GM23338 (cell line): ENCODE measurements around the gene FUZ. TPM values are rescaled to one million over a fixed set of nuclear protein-coding genes. Genes with fewer than 3 reads are reported as not detected.

ENCODE experiments used
- ATAC-seq: fragments of 200-7000 bp; cut with Tn5 transposase; 3 replicates; pipeline ENCODE4 v1.9.1; 2020
- DNase-seq: peaks from one replicate; pipeline ENCODE4 v3.0.0-alpha.2; 2015; ENCODE audit warnings: low spot score
- H2AFZ ChIP-seq: fragments of 200-600 bp; sonication (generic); 2 replicates; pipeline ENCODE4 v1.8.0; 2016; ENCODE audit warnings: antibody characterized with exemption, mild to moderate bottlenecking, moderate library complexity
- H3F3A ChIP-seq: fragments of 200-600 bp; sonication (generic); replicated peaks from 2 replicates; pipeline ENCODE4 v1.8.0; 2017; ENCODE audit warnings: antibody characterized with exemption, mixed run types, low read depth
- H3K27ac ChIP-seq: fragments of 200-600 bp; sonication (generic); 2 replicates; pipeline ENCODE4 v1.6.1; 2016; ENCODE audit warnings: low read depth
- H3K27me3 ChIP-seq: fragments of 200-600 bp; sonication (generic); 2 replicates; pipeline ENCODE4 v1.8.0; 2016; ENCODE audit warnings: mild to moderate bottlenecking, mixed run types, moderate library complexity; ENCODE audit not compliant: insufficient read depth
- H3K36me3 ChIP-seq: fragments of 200-600 bp; sonication (generic); 2 replicates; pipeline ENCODE4 v1.8.0; 2016; ENCODE audit warnings: mild to moderate bottlenecking; ENCODE audit not compliant: insufficient read depth
- H3K4me1 ChIP-seq: fragments of 200-600 bp; sonication (generic); 2 replicates; pipeline ENCODE4 v1.8.0; 2016; ENCODE audit warnings: mild to moderate bottlenecking, moderate library complexity; ENCODE audit not compliant: insufficient read depth
- H3K4me2 ChIP-seq: fragments of 200-600 bp; sonication (generic); 2 replicates; pipeline ENCODE4 v1.7.1; 2017; ENCODE audit warnings: mixed run types
- H3K4me3 ChIP-seq: fragments of 200-600 bp; sonication (generic); 2 replicates; pipeline ENCODE4 v1.6.1; 2016; ENCODE audit warnings: mixed run types
- H3K79me2 ChIP-seq: fragments of 200-600 bp; sonication (generic); replicated peaks from 2 replicates; pipeline ENCODE4 v1.8.0; 2017; ENCODE audit warnings: mild to moderate bottlenecking; ENCODE audit not compliant: insufficient read depth
- H3K9me2 ChIP-seq: fragments of 200-600 bp; sonication (generic); 2 replicates; pipeline ENCODE4 v1.8.0; 2017; ENCODE audit not compliant: insufficient read depth
- H4K20me1 ChIP-seq: fragments of 200-600 bp; sonication (generic); replicated peaks from 2 replicates; pipeline ENCODE4 v1.8.0; 2017; ENCODE audit warnings: mild to moderate bottlenecking; ENCODE audit not compliant: insufficient read depth
- H3K27ac Mint-ChIP-seq: 2 replicates; pipeline ENCODE4 v1.8.0; 2020; ENCODE audit warnings: inconsistent platforms, mild to moderate bottlenecking, moderate library complexity, mixed read lengths
- H3K27me3 Mint-ChIP-seq: 3 replicates; pipeline ENCODE4 v1.8.0; 2022; ENCODE audit warnings: low read depth, mild to moderate bottlenecking, moderate library complexity, mixed read lengths, inconsistent platforms; ENCODE audit not compliant: insufficient read depth, poor library complexity
- H3K36me3 Mint-ChIP-seq: 3 replicates; pipeline ENCODE4 v1.8.0; 2021; ENCODE audit warnings: low read depth, mild to moderate bottlenecking, inconsistent platforms, moderate library complexity, mixed read lengths
- H3K4me1 Mint-ChIP-seq: 3 replicates; pipeline ENCODE4 v1.8.0; 2020; ENCODE audit warnings: mild to moderate bottlenecking, inconsistent platforms, mixed read lengths
- H3K4me3 Mint-ChIP-seq: 3 replicates; pipeline ENCODE4 v1.8.0; 2021; ENCODE audit warnings: moderate library complexity, mild to moderate bottlenecking, inconsistent platforms, mixed read lengths
- H3K9me3 Mint-ChIP-seq: 3 replicates; pipeline ENCODE4 v1.8.0; 2020; ENCODE audit warnings: moderate library complexity, mild to moderate bottlenecking, inconsistent platforms, mixed read lengths
- CREB1 ChIP-seq: fragments of 250-450 bp; sonication (Bioruptor Pico); IDR thresholded peaks from 2 replicates; pipeline ENCODE4 v1.5.0; 2020; ENCODE audit warnings: low read depth, mild to moderate bottlenecking, moderate library complexity
- EZH2 ChIP-seq: fragments of 200-600 bp; sonication (generic); IDR thresholded peaks from one replicate; pipeline ENCODE4 v1.8.0; 2017; ENCODE audit warnings: antibody characterized with exemption, mild to moderate bottlenecking, low read depth; ENCODE audit not compliant: unreplicated experiment
- EZH2phosphoT487 ChIP-seq: fragments of 200-600 bp; sonication (generic); IDR thresholded peaks from one replicate; pipeline ENCODE4 v1.8.1; 2018; ENCODE audit warnings: antibody characterized with exemption; ENCODE audit not compliant: unreplicated experiment
- JUNB ChIP-seq: IDR thresholded peaks from one replicate; pipeline ENCODE4 v1.6.1; 2016; ENCODE audit warnings: antibody characterized with exemption; ENCODE audit not compliant: unreplicated experiment
- NANOG ChIP-seq: IDR thresholded peaks from 2 replicates; pipeline ENCODE4 v1.6.1; 2016; ENCODE audit warnings: antibody characterized with exemption, borderline replicate concordance
- POLR2AphosphoS5 ChIP-seq: IDR thresholded peaks from 2 replicates; pipeline ENCODE4 v1.6.1; 2016; ENCODE audit warnings: antibody characterized with exemption, low read depth
- STAT1 ChIP-seq: IDR thresholded peaks from one replicate; pipeline ENCODE4 v1.6.1; 2016; ENCODE audit warnings: antibody characterized with exemption; ENCODE audit not compliant: unreplicated experiment
- ZNF114 ChIP-seq: fragments of 250-450 bp; sonication (Bioruptor Pico); IDR thresholded peaks from 2 replicates; pipeline ENCODE4 v1.5.0; 2020; ENCODE audit warnings: mild to moderate bottlenecking, moderate library complexity
- ZNF331 ChIP-seq: fragments of 250-450 bp; sonication (Bioruptor Pico); IDR thresholded peaks from 2 replicates; pipeline ENCODE4 v1.5.0; 2020; ENCODE audit warnings: low read depth, mild to moderate bottlenecking, moderate library complexity
- polyA plus RNA-seq: library from polyadenylated mRNA; unstranded; fragments of >200 nt; fragmentation: Nextera tagmentation; extraction: Ambion mirVana; gene quantifications from 2 replicates; pipeline ENCODE4 v1.2.1, GENCODE V29; 2016
- total RNA-seq: library from RNA; depleted of rRNA; stranded (reverse); fragments of >200 nt; shearing (Covaris generic); gene quantifications from 2 replicates; pipeline ENCODE4 v1.2.3, GENCODE V29; 2014
- TF ChIP-seq, protein P1 (sequence below): IDR thresholded peaks from one replicate; pipeline ENCODE4 v1.6.1; 2018; ENCODE audit warnings: antibody characterized with exemption; ENCODE audit not compliant: unreplicated experiment
- TF ChIP-seq, protein P2 (sequence below), 2 experiments: fragments of 200-600 bp in 1 of 2; sonication (generic) in 1 of 2; conservative IDR thresholded peaks; 2 replicates each; pipeline versions ENCODE4 v1.5.1 to v1.6.1; 2016 to 2017; ENCODE audit warnings: antibody characterized with exemption in 2 of 2, low read depth in 2 of 2, mild to moderate bottlenecking in 2 of 2, moderate library complexity in 1 of 2

FUZ gene
- total and polyA plus RNA-seq, 2 experiments from 2014 or later = 24.3 to 34.8 TPM

DNA sequence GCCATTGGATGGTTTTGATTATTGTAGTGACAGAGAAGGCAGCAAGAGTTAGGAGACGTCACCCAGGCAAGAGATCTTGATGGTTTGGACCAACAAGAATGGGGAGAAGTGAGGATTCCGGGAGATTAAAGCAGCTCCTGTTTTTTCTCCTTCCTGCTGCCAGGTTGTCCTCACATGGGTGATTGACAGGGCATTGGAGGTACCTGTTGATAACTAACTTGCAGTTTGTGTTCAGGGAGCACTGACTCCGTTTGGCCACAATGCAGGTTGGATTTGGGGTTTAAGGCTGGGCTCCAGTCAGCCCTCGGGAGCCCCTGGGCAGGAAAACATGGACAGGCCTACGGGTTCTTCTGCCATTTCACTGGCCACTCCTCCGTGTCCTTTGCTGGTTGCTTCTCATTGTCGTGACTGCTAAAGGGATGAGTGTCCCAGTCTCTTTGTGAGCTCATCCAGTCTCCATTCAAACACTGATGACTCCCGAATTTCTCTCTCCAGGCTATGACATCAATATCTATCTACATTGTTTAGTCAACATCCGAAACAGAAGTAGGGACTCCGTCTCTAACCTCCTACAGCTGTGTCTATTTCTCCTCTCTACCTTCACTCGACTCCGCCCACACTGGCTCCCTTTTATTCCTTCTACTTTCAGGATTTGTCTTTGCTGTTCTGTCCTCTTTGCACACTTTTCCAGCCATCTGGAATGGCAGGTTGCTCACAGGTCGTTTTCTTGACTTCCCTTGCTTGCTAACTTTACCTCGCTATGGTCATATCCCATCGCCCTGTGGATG lies 36.5 kb upstream of the FUZ start (continued):
- TF ChIP-seq, protein P1, sequence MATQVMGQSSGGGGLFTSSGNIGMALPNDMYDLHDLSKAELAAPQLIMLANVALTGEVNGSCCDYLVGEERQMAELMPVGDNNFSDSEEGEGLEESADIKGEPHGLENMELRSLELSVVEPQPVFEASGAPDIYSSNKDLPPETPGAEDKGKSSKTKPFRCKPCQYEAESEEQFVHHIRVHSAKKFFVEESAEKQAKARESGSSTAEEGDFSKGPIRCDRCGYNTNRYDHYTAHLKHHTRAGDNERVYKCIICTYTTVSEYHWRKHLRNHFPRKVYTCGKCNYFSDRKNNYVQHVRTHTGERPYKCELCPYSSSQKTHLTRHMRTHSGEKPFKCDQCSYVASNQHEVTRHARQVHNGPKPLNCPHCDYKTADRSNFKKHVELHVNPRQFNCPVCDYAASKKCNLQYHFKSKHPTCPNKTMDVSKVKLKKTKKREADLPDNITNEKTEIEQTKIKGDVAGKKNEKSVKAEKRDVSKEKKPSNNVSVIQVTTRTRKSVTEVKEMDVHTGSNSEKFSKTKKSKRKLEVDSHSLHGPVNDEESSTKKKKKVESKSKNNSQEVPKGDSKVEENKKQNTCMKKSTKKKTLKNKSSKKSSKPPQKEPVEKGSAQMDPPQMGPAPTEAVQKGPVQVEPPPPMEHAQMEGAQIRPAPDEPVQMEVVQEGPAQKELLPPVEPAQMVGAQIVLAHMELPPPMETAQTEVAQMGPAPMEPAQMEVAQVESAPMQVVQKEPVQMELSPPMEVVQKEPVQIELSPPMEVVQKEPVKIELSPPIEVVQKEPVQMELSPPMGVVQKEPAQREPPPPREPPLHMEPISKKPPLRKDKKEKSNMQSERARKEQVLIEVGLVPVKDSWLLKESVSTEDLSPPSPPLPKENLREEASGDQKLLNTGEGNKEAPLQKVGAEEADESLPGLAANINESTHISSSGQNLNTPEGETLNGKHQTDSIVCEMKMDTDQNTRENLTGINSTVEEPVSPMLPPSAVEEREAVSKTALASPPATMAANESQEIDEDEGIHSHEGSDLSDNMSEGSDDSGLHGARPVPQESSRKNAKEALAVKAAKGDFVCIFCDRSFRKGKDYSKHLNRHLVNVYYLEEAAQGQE = no peak
- TF ChIP-seq, protein P2, sequence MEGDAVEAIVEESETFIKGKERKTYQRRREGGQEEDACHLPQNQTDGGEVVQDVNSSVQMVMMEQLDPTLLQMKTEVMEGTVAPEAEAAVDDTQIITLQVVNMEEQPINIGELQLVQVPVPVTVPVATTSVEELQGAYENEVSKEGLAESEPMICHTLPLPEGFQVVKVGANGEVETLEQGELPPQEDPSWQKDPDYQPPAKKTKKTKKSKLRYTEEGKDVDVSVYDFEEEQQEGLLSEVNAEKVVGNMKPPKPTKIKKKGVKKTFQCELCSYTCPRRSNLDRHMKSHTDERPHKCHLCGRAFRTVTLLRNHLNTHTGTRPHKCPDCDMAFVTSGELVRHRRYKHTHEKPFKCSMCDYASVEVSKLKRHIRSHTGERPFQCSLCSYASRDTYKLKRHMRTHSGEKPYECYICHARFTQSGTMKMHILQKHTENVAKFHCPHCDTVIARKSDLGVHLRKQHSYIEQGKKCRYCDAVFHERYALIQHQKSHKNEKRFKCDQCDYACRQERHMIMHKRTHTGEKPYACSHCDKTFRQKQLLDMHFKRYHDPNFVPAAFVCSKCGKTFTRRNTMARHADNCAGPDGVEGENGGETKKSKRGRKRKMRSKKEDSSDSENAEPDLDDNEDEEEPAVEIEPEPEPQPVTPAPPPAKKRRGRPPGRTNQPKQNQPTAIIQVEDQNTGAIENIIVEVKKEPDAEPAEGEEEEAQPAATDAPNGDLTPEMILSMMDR (conservative IDR thresholded peaks at IDR 0.05; ENCODE audit: low read depth in 2 of 2) = no peak
- TF ChIP-seq EZH2phosphoT487 = no peak
- no peak for TF ChIP-seq NANOG
- no peak for TF ChIP-seq CREB1 (CRISPR knock-in tag)
- TF ChIP-seq JUNB = no peak
- no peak for TF ChIP-seq STAT1
- no peak for TF ChIP-seq POLR2AphosphoS5
- TF ChIP-seq ZNF114 (CRISPR knock-in tag) = no peak

DNA sequence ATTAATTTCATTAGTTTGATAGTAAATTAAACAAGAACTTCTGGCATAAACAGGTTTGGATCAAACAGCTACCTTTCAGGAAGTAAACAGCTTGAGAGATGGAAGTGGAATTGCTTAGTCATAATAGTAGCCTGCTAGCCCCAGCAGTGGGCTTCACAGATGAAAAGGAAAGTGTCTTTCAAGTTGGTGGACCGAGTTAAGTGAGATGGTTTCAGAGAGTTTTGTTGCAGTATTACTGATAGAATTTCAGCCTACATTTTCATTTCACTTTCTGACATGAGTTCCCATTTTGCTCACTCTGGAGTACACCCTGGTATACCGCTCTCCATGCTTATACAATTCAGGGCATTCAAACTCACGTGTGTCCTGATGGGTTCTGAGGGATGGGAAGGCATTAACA lies 35.8 kb upstream of the FUZ start:
- H3K4me3 ChIP-seq = no peak overlapping the region
- peaks cover 36% of the 10 kb centered on the region for H3K79me2 ChIP-seq
- peaks cover 30% of the 10 kb centered on the region for H4K20me1 ChIP-seq
- peaks cover 34% of the 10 kb centered on the region for H3K36me3 Mint-ChIP-seq
- H3K4me3 Mint-ChIP-seq = peak overlapping the region; percentile 21; the same call in 1 of the 3 replicates
- H3K27me3 ChIP-seq = no peaks in the 10 kb centered on the region
- 0 out of 2 replicates have a peak, but pooled peaks cover 3% of the 10 kb centered on the region for H3K9me2 ChIP-seq
- no peak overlapping the region for H3K27ac Mint-ChIP-seq
- peaks cover 18% of the 10 kb centered on the region for H3F3A ChIP-seq
- H2AFZ ChIP-seq = no peak overlapping the region
- no peak overlapping the region for H3K27ac ChIP-seq
- H3K4me1 Mint-ChIP-seq = peaks cover 24% of the 10 kb centered on the region
- peaks cover 19% of the 10 kb centered on the region for H3K27me3 Mint-ChIP-seq
- no peak for ATAC-seq
- H3K4me2 ChIP-seq = no peak overlapping the region
- peaks cover 10% of the 10 kb centered on the region; the same call in 2 of the 3 replicates for H3K9me3 Mint-ChIP-seq
- peaks cover 21% of the 10 kb centered on the region for H3K4me1 ChIP-seq
- no peak for DNase-seq
- H3K36me3 ChIP-seq = no peaks in the 10 kb centered on the region; the same call in 1 of the 2 replicates
- TF ChIP-seq, protein P2 (conservative IDR thresholded peaks at IDR 0.05; ENCODE audit: low read depth in 2 of 2) = no peak
- TF ChIP-seq EZH2 (no peak), POLR2AphosphoS5 (no peak), STAT1 (no peak), JUNB (no peak), EZH2phosphoT487 (no peak), ZNF114 (CRISPR knock-in tag) (no peak), CREB1 (CRISPR knock-in tag) (no peak), ZNF331 (CRISPR knock-in tag) (no peak)
- TF ChIP-seq, protein P1 = no peak
